HepG2 (cell line): ENCODE results near the gene NUDT21. TPM values are rescaled to one million over a fixed set of nuclear protein-coding genes. Genes with fewer than 3 reads are reported as not detected.

Experiments used
- ATAC-seq: fragments of 200-7000 bp; cut with Tn5 transposase; 3 replicates; pipeline ENCODE4 v1.9.1; 2020; ENCODE audit warnings: mild to moderate bottlenecking, moderate library complexity
- BruUV-seq: library from RNA; stranded (reverse); fragments of 400-500 nt; replicated peaks from 2 replicates; lab custom pipeline; 2021; lab: Mats Ljungman, UMichigan
- CTCF ChIA-PET: fragments of 300-600 bp; formaldehyde crosslinking; extraction: SDS; loops from one replicate; lab custom pipeline; 2021; ENCODE audit warnings: low total read pairs, inconsistent platforms, low intra/inter-chr PET ratio; lab: Yijun Ruan, JAX
- POLR2A ChIA-PET: fragments of 350-600 bp; sonication (Branson Sonifier 250); formaldehyde crosslinking; loops from one replicate; lab custom pipeline; 2020; ENCODE audit warnings: antibody characterized with exemption, inconsistent platforms; lab: Yijun Ruan, JAX
- DNase-seq: peaks from one replicate; pipeline ENCODE4 v3.0.0-alpha.2; 2015; ENCODE audit warnings: low spot score
- FAIRE-seq: peaks from 3 replicates; lab custom pipeline; 2011; peaks lifted over from hg19 to GRCh38; lab: Jason Lieb, UNC
- H2AFZ ChIP-seq: one replicate; pipeline ENCODE4 v1.6.1; 2011; ENCODE audit warnings: low read length, inconsistent platforms
- H3K27ac ChIP-seq: fragments of 300-600 bp; 3 replicates; pipeline ENCODE4 v1.8.0; 2011; ENCODE audit warnings: mixed run types, mild to moderate bottlenecking, mixed read lengths, low read length, inconsistent platforms; ENCODE audit not compliant: insufficient read depth; ENCODE audit errors: extremely low read length
- H3K27me3 ChIP-seq, 2 experiments: fragments of 200-600 bp in 1 of 2; 2 replicates in 1 of 2; 3 replicates in 1 of 2; pipeline versions ENCODE4 v1.6.0 to v1.8.0; 2011; ENCODE audit warnings: low read length in 2 of 2, mild to moderate bottlenecking in 2 of 2, moderate library complexity in 2 of 2, inconsistent platforms in 1 of 2; ENCODE audit not compliant: insufficient read depth in 2 of 2, control insufficient read depth in 1 of 2
- H3K36me3 ChIP-seq, 2 experiments: fragments of 200-600 bp in 1 of 2; replicated peaks in 1 of 2; 2 replicates in 1 of 2; 3 replicates in 1 of 2; pipeline versions ENCODE4 v1.5.1 to v1.8.0; 2011; ENCODE audit warnings: low read length in 2 of 2, inconsistent platforms in 1 of 2; ENCODE audit not compliant: insufficient read depth in 2 of 2, control insufficient read depth in 1 of 2
- H3K4me1 ChIP-seq: 2 replicates; pipeline ENCODE4 v1.5.1; 2012; ENCODE audit warnings: low read length, inconsistent platforms; ENCODE audit not compliant: insufficient read depth
- H3K4me2 ChIP-seq: 2 replicates; pipeline ENCODE4 v1.6.0; 2011; ENCODE audit warnings: low read depth, low read length, inconsistent platforms
- H3K4me3 ChIP-seq, 3 experiments: fragments of 200-600 bp in 1 of 3; sonication (generic), shearing (Covaris generic) in 1 of 3; replicated peaks in 1 of 3; 2 replicates each; pipeline ENCODE4 v1.5.1; 2011 to 2016; ENCODE audit warnings: low read length in 3 of 3, inconsistent platforms in 2 of 3, low read depth in 2 of 3, mild to moderate bottlenecking in 2 of 3, control low read depth in 1 of 3, mixed read lengths in 1 of 3; ENCODE audit not compliant: insufficient read depth in 1 of 3
- H3K79me2 ChIP-seq: one replicate; pipeline ENCODE4 v1.6.1; 2011; ENCODE audit warnings: low read length, inconsistent platforms; ENCODE audit not compliant: insufficient read depth
- H3K9ac ChIP-seq: 2 replicates; pipeline ENCODE4 v1.6.0; 2011; ENCODE audit warnings: mild to moderate bottlenecking, low read depth, low read length, inconsistent platforms; ENCODE audit not compliant: insufficient read depth
- H3K9me3 ChIP-seq: 2 replicates; pipeline ENCODE4 v1.5.1; 2012; ENCODE audit warnings: mild to moderate bottlenecking, low read length
- H4K20me1 ChIP-seq: 2 replicates; pipeline ENCODE4 v1.6.0; 2011; ENCODE audit warnings: inconsistent platforms, mild to moderate bottlenecking, low read length, moderate library complexity; ENCODE audit not compliant: insufficient read depth
- CCAR2 ChIP-seq: fragments of 200-400 bp; formaldehyde crosslinking; optimal IDR thresholded peaks from 2 replicates; pipeline ENCODE3; 2018; ENCODE audit warnings: low read depth, mild to moderate bottlenecking, low read length, moderate library complexity
- ELF3 ChIP-seq: IDR thresholded peaks from 2 replicates; pipeline ENCODE4 v1.6.1; 2016; ENCODE audit warnings: missing genetic modification reagents, missing compliant biosample characterization
- MED1 ChIP-seq: sonication (generic); formaldehyde crosslinking; IDR thresholded peaks from 2 replicates; pipeline ENCODE4 v1.4.0; 2020; ENCODE audit warnings: missing genetic modification reagents
- NFKBIZ ChIP-seq: IDR thresholded peaks from 2 replicates; pipeline ENCODE4 v1.6.1; 2018; ENCODE audit warnings: missing genetic modification reagents, missing compliant biosample characterization
- TGIF2 ChIP-seq: IDR thresholded peaks from 2 replicates; pipeline ENCODE4 v1.6.1; 2016; ENCODE audit warnings: control low read depth, missing compliant biosample characterization
- ZNF205 ChIP-seq: IDR thresholded peaks from 2 replicates; pipeline ENCODE4 v1.6.1; 2018; ENCODE audit warnings: missing biosample characterization, missing genetic modification reagents
- ZNF414 ChIP-seq: sonication (generic); formaldehyde crosslinking; IDR thresholded peaks from 2 replicates; pipeline ENCODE4 v1.5.0; 2020; ENCODE audit warnings: missing genetic modification reagents
- ZNF543 ChIP-seq: sonication (generic); formaldehyde crosslinking; IDR thresholded peaks from 2 replicates; pipeline ENCODE4 v1.4.0; 2020; ENCODE audit warnings: mild to moderate bottlenecking, missing genetic modification reagents
- ZNF577 ChIP-seq: sonication (generic); formaldehyde crosslinking; IDR thresholded peaks from 2 replicates; pipeline ENCODE4 v1.4.0; 2020; ENCODE audit warnings: mild to moderate bottlenecking, low read depth, missing genetic modification reagents, borderline replicate concordance
- ZNF724P ChIP-seq: sonication (generic); formaldehyde crosslinking; IDR thresholded peaks from 2 replicates; pipeline ENCODE4 v1.8.0; 2022; ENCODE audit warnings: missing genetic modification reagents, borderline replicate concordance
- WGBS: methylation state at CpG from one replicate; pipeline ENCODE4 v1.1.6; 2017; ENCODE audit warnings: low lambda C conversion rate; 5-methylcytosine and 5-hydroxymethylcytosine counted together
- in situ Hi-C: cut with HindIII; loops from 2 replicates; pipeline ENCODE4 v1.10.0; 2017; ENCODE audit warnings: low pct_unique_long_range_greater_than_20kb; ENCODE audit not compliant: extremely low pct_ligation_motif_present
- intact Hi-C: fragments of 100-400 bp; cut with micrococcal nuclease; formaldehyde crosslinking; loops from one replicate; pipeline ENCODE4 v1.10.0; 2022; ENCODE audit not compliant: unreplicated experiment
- polyA plus RNA-seq, 8 experiments: library from polyadenylated mRNA; depleted of rRNA in 3 of 8; stranded (reverse) in 7 of 8; unstranded in 1 of 8; fragments of >200 nt; fragmentation: Illumina TruSeq in 4 of 8; extraction: Trizol in 4 of 8; gene quantifications; 2 replicates each; pipeline versions ENCODE4 v1.2.1 to v1.2.3, GENCODE V29; 2011 to 2016; ENCODE audit warnings: low read depth in 4 of 8, missing spikeins in 1 of 8, mixed read lengths in 1 of 8; ENCODE audit not compliant: insufficient read depth in 1 of 8
- total RNA-seq, 5 experiments: library from RNA; depleted of rRNA; stranded (reverse); fragments of >200 nt; fragmentation: Illumina TruSeq; extraction: Trizol; gene quantifications; 2 replicates each; pipeline ENCODE4 v1.2.3, GENCODE V29; 2016; ENCODE audit warnings: low read depth in 1 of 5
- TF ChIP-seq, protein P1 (sequence below): fragments of 450-650 bp; IDR thresholded peaks from 2 replicates; pipeline ENCODE4 v1.6.1; 2017; ENCODE audit warnings: mild to moderate bottlenecking
- TF ChIP-seq, protein P2 (sequence below): sonication (generic); formaldehyde crosslinking; IDR thresholded peaks from 2 replicates; pipeline ENCODE4 v1.9.0; 2021; ENCODE audit warnings: missing genetic modification reagents, borderline replicate concordance

Gene NUDT21
- total and polyA plus RNA-seq, 2 of the 13 experiments (the other 11 are each of a cell fraction or from before 2014, with no cell fraction given) = 177 to 210 TPM

GRCh38 chr16:56384074-56384721 is 66.9 kb downstream of the NUDT21 start:
- H3K27ac ChIP-seq = no peak overlapping the region
- no peaks in the 10 kb centered on the region for H4K20me1 ChIP-seq
- CTCF ChIA-PET = no interaction called here
- TF ChIP-seq ELF3 = no peak
- no peak for TF ChIP-seq TGIF2 (CRISPR knock-in tag)
- no peak for TF ChIP-seq ZNF577 (CRISPR knock-in tag)
- TF ChIP-seq ZNF724P (CRISPR knock-in tag) = no peak
- no peak for TF ChIP-seq MED1
- TF ChIP-seq, protein P1, sequence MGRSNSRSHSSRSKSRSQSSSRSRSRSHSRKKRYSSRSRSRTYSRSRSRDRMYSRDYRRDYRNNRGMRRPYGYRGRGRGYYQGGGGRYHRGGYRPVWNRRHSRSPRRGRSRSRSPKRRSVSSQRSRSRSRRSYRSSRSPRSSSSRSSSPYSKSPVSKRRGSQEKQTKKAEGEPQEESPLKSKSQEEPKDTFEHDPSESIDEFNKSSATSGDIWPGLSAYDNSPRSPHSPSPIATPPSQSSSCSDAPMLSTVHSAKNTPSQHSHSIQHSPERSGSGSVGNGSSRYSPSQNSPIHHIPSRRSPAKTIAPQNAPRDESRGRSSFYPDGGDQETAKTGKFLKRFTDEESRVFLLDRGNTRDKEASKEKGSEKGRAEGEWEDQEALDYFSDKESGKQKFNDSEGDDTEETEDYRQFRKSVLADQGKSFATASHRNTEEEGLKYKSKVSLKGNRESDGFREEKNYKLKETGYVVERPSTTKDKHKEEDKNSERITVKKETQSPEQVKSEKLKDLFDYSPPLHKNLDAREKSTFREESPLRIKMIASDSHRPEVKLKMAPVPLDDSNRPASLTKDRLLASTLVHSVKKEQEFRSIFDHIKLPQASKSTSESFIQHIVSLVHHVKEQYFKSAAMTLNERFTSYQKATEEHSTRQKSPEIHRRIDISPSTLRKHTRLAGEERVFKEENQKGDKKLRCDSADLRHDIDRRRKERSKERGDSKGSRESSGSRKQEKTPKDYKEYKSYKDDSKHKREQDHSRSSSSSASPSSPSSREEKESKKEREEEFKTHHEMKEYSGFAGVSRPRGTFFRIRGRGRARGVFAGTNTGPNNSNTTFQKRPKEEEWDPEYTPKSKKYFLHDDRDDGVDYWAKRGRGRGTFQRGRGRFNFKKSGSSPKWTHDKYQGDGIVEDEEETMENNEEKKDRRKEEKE = no peak
- TF ChIP-seq ZNF414 (CRISPR knock-in tag) = no peak
- no peak for TF ChIP-seq NFKBIZ (CRISPR knock-in tag)
- TF ChIP-seq, protein P2, sequence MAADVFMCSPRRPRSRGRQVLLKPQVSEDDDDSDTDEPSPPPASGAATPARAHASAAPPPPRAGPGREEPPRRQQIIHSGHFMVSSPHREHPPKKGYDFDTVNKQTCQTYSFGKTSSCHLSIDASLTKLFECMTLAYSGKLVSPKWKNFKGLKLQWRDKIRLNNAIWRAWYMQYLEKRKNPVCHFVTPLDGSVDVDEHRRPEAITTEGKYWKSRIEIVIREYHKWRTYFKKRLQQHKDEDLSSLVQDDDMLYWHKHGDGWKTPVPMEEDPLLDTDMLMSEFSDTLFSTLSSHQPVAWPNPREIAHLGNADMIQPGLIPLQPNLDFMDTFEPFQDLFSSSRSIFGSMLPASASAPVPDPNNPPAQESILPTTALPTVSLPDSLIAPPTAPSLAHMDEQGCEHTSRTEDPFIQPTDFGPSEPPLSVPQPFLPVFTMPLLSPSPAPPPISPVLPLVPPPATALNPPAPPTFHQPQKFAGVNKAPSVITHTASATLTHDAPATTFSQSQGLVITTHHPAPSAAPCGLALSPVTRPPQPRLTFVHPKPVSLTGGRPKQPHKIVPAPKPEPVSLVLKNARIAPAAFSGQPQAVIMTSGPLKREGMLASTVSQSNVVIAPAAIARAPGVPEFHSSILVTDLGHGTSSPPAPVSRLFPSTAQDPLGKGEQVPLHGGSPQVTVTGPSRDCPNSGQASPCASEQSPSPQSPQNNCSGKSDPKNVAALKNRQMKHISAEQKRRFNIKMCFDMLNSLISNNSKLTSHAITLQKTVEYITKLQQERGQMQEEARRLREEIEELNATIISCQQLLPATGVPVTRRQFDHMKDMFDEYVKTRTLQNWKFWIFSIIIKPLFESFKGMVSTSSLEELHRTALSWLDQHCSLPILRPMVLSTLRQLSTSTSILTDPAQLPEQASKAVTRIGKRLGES = no peak
- TF ChIP-seq ZNF205 = no peak
- no peak for TF ChIP-seq CCAR2
- TF ChIP-seq ZNF543 (CRISPR knock-in tag) = no peak
- TF ChIP-seq, all 625 proteins: peak for 0
- POLR2A ChIA-PET = no interaction called here
- H3K9ac ChIP-seq = no peak overlapping the region
- H3K9me3 ChIP-seq = peaks cover 13% of the 10 kb centered on the region
- intact Hi-C loops = loop anchor here (5.0 kb wide), 1 partner anchor 68 kb away; the partner anchor contains the start of genes NUDT21 and OGFOD1
- no peak overlapping the region for H3K4me3 ChIP-seq
- peaks cover 21 to 79% of the 10 kb centered on the region in 2 experiments for H3K36me3 ChIP-seq
- DNase-seq (no peak), ATAC-seq (no peak), FAIRE-seq (no peak)
- H3K4me2 ChIP-seq = no peak overlapping the region
- 91% methylated on average over 4 of the region's 4 CpGs for WGBS
- no TSS peak for BruUV-seq
- in situ Hi-C loops = no loop called here
- no peaks in the 10 kb centered on the region for H3K27me3 ChIP-seq
- no peaks in the 10 kb centered on the region for H3K79me2 ChIP-seq
- no peak overlapping the region for H2AFZ ChIP-seq
- peaks cover 29% of the 10 kb centered on the region for H3K4me1 ChIP-seq
